ENCODE results near the gene RBM38. TPM values are rescaled to one million over a fixed set of nuclear protein-coding genes. Genes with fewer than 3 reads are reported as not detected.

RBM38 gene
- total RNA-seq, 1 experiment from 2014 or later = 39.2 TPM

DNA sequence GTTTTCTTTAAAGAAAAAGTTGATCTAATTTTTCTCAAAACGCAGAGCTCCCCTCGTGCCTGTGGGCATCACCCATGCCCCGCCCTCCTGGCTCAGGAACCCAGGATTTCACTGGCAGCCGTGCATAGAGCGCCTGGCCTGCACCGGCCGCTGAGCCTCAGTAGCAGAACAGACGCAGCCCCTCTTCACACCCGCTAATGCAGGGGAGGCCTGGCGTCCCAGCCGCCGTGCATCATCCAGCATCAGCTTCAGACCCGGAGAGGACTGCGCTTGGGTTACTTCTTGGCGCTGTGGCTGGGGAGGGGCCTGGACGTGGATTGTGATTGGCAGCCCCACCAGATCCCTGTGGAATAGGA is 18.1 kb downstream of the RBM38 start:
- Mint-ChIP-seq H3K9me3 (ENCODE audit: unreplicated experiment) (no peaks in the 10 kb centered on the region), H3K27ac (ENCODE audit: unreplicated experiment) (no peak overlapping the region), H3K27me3 (ENCODE audit: insufficient read depth, unreplicated experiment) (no peaks in the 10 kb centered on the region), H3K36me3 (ENCODE audit: insufficient read depth, unreplicated experiment) (peaks cover 22% of the 10 kb centered on the region), H3K4me1 (ENCODE audit: low read depth, unreplicated experiment) (no peaks in the 10 kb centered on the region), H3K4me3 (ENCODE audit: unreplicated experiment) (no peak overlapping the region)
- Histone ChIP-seq H3K4me3 (ENCODE audit: low read depth, low read length) (no peak overlapping the region), H3K9me3 (no peaks in the 10 kb centered on the region), H3K4me1 (no peaks in the 10 kb centered on the region), H3K36me3 (ENCODE audit: control insufficient read depth, insufficient read depth, low read length) (peaks cover 7% of the 10 kb centered on the region; the same call in 1 of the 2 replicates), H3K27me3 (replicated peaks; ENCODE audit: control insufficient read depth, insufficient read depth, low read length) (no peaks in the 10 kb centered on the region; the same call in 1 of the 2 replicates)
- ChIA-PET CTCF (no interaction called here), POLR2A (no interaction called here)
- no TSS peak for BruUV-seq (replicated peaks)
- no peak for DNase-seq
- TF ChIP-seq, protein P1, sequence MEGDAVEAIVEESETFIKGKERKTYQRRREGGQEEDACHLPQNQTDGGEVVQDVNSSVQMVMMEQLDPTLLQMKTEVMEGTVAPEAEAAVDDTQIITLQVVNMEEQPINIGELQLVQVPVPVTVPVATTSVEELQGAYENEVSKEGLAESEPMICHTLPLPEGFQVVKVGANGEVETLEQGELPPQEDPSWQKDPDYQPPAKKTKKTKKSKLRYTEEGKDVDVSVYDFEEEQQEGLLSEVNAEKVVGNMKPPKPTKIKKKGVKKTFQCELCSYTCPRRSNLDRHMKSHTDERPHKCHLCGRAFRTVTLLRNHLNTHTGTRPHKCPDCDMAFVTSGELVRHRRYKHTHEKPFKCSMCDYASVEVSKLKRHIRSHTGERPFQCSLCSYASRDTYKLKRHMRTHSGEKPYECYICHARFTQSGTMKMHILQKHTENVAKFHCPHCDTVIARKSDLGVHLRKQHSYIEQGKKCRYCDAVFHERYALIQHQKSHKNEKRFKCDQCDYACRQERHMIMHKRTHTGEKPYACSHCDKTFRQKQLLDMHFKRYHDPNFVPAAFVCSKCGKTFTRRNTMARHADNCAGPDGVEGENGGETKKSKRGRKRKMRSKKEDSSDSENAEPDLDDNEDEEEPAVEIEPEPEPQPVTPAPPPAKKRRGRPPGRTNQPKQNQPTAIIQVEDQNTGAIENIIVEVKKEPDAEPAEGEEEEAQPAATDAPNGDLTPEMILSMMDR (IDR thresholded peaks at IDR 0.05; ENCODE audit: insufficient read depth in 1 of 2, low read depth in 1 of 2, low read length in 1 of 2, severe bottlenecking in 1 of 2, unreplicated experiment in 1 of 2) = no peak
- intact Hi-C loops (cut with micrococcal nuclease; ENCODE audit: unreplicated experiment) = no loop called here

DNA sequence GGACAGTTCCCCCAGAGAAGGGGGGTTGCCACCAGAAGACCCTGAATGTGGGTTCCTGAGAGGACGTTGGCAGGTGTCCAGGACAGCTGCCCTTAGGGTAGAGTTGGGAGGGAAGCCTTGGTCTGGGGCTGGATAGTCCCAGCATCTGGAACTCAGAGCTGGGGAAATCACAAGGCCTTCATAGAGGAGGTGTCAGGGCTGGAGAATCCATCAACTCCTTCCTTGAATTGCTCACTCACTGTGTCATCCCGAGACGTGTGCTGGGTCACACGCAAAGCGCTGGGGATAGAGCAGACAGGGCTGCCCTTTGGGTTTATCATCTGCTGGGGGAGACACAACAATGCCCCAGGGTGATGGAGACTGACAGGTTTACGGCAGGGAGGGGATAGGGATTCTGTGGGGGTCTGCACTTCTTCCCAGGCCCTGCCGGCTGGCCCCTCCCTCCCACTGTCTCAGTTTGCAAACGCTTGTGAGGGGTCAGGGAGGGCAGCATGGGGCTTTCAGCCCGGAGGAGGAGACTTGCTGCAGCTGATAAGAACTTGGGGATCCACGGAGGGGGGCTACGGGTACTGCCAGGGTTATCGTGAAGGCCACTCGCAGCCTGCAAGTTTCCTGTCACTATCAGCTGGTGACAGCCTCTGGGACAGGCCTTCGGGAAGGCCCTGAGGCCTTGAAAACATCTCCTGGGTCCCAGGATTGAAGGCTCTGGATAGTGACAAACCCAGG is 18.6 kb downstream of the RBM38 start:
- DNase-seq = no peak
- TF ChIP-seq, protein P1 (IDR thresholded peaks at IDR 0.05; ENCODE audit: insufficient read depth in 1 of 2, low read depth in 1 of 2, low read length in 1 of 2, severe bottlenecking in 1 of 2, unreplicated experiment in 1 of 2) = no peak
- no peak overlapping the region for H3K27ac Mint-ChIP-seq (ENCODE audit: unreplicated experiment)
- H3K4me1 Mint-ChIP-seq (ENCODE audit: low read depth, unreplicated experiment) = no peaks in the 10 kb centered on the region
- Histone ChIP-seq H3K4me3 (ENCODE audit: low read depth, low read length) (no peak overlapping the region), H3K36me3 (ENCODE audit: control insufficient read depth, insufficient read depth, low read length) (peaks cover 7% of the 10 kb centered on the region; the same call in 1 of the 2 replicates), H3K27me3 (replicated peaks; ENCODE audit: control insufficient read depth, insufficient read depth, low read length) (no peaks in the 10 kb centered on the region; the same call in 1 of the 2 replicates), H3K4me1 (no peaks in the 10 kb centered on the region), H3K9me3 (no peaks in the 10 kb centered on the region)
- no TSS peak for BruUV-seq (replicated peaks)
- intact Hi-C loops (cut with micrococcal nuclease; ENCODE audit: unreplicated experiment) = no loop called here
- H3K36me3 Mint-ChIP-seq (ENCODE audit: insufficient read depth, unreplicated experiment) = peaks cover 17% of the 10 kb centered on the region
- H3K4me3 Mint-ChIP-seq (ENCODE audit: unreplicated experiment) = no peak overlapping the region
- POLR2A ChIA-PET = no interaction called here
- H3K27me3 Mint-ChIP-seq (ENCODE audit: insufficient read depth, unreplicated experiment) = no peaks in the 10 kb centered on the region
- CTCF ChIA-PET = no interaction called here
- no peaks in the 10 kb centered on the region for H3K9me3 Mint-ChIP-seq (ENCODE audit: unreplicated experiment)

DNA sequence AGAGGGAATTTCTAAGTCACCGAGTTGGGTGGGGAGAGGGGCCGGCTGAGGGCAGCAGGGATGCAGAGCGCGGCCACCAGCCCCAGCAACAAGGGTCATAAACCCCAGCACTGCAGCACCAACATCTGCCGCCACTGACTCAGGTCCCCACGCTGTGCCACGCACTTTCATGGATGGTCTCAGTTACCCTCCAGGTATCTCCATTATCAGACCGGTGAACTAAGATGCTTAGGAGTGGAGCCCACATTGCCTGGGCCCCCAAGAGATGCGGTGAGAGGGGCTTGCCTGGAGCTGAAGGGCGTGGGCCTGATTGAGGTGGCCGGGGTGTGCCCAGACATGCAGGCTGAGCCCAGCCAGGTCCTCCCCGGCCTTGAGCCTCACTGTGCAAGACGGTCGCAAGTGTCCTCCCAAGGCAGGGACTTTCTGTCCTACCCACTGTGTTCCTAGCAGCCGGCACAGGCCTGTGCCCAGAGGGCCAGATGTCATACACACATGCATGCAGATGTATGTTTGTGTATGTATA is 19.3 kb downstream of the RBM38 start:
- H3K4me1 Mint-ChIP-seq (ENCODE audit: low read depth, unreplicated experiment) = no peaks in the 10 kb centered on the region
- CTCF ChIA-PET = no interaction called here
- no TSS peak for BruUV-seq (replicated peaks)
- Histone ChIP-seq H3K27me3 (replicated peaks; ENCODE audit: control insufficient read depth, insufficient read depth, low read length) (no peaks in the 10 kb centered on the region; the same call in 1 of the 2 replicates), H3K9me3 (no peaks in the 10 kb centered on the region), H3K36me3 (ENCODE audit: control insufficient read depth, insufficient read depth, low read length) (peaks cover 7% of the 10 kb centered on the region; the same call in 1 of the 2 replicates), H3K4me1 (no peaks in the 10 kb centered on the region), H3K4me3 (ENCODE audit: low read depth, low read length) (no peak overlapping the region)
- POLR2A ChIA-PET = no interaction called here
- intact Hi-C loops (cut with micrococcal nuclease; ENCODE audit: unreplicated experiment) = no loop called here
- TF ChIP-seq, protein P1 (IDR thresholded peaks at IDR 0.05; ENCODE audit: insufficient read depth in 1 of 2, low read depth in 1 of 2, low read length in 1 of 2, severe bottlenecking in 1 of 2, unreplicated experiment in 1 of 2) = no peak
- no peaks in the 10 kb centered on the region for H3K9me3 Mint-ChIP-seq (ENCODE audit: unreplicated experiment)
- no peak for DNase-seq
- H3K27me3 Mint-ChIP-seq (ENCODE audit: insufficient read depth, unreplicated experiment) = no peaks in the 10 kb centered on the region
- peaks cover 16% of the 10 kb centered on the region for H3K36me3 Mint-ChIP-seq (ENCODE audit: insufficient read depth, unreplicated experiment)
- no peak overlapping the region for H3K4me3 Mint-ChIP-seq (ENCODE audit: unreplicated experiment)
- H3K27ac Mint-ChIP-seq (ENCODE audit: unreplicated experiment) = no peak overlapping the region

Measured in Caco-2 (cell line).